DMS 273 treated with DMSO at 0.1 percent for 48 hours (cell line): ENCODE data around the gene NOTUM.
"Not testable (repeated sequence)": the region's sequence is repeated elsewhere in the genome, so short reads cannot be mapped to it uniquely, and the experiment has no call there.

Experiments used
- DNase-seq: peaks from one replicate; lab custom pipeline; 2025; lab: John Stamatoyannopoulos, UW

The NOTUM gene

DNA sequence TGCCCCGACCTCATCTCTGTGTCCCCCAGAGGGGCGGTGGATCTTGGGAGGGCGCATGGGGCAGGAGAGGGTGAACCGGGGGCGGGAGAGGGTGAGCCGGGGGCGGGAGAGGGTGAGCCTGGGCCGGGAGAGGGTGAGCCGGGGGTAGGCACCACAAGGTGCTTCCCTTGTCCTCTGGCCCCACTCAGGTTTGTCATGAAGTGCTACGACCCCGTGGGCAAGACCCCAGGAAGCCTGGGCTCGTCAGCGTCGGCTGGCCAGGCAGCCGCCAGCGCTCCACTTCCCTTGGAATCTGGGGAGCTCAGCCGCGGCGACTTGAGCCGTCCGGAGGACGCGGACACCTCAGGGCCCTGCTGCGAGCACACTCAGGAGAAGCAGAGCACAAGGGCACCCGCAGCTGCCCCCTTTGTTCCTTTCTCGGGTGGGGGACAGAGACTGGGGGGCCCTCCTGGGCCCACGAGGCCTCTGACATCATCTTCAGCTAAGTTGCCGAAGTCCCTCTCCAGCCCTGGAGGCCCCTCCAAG lies 35.3 kb upstream of the NOTUM start:
- DNase-seq = no peak

DNA sequence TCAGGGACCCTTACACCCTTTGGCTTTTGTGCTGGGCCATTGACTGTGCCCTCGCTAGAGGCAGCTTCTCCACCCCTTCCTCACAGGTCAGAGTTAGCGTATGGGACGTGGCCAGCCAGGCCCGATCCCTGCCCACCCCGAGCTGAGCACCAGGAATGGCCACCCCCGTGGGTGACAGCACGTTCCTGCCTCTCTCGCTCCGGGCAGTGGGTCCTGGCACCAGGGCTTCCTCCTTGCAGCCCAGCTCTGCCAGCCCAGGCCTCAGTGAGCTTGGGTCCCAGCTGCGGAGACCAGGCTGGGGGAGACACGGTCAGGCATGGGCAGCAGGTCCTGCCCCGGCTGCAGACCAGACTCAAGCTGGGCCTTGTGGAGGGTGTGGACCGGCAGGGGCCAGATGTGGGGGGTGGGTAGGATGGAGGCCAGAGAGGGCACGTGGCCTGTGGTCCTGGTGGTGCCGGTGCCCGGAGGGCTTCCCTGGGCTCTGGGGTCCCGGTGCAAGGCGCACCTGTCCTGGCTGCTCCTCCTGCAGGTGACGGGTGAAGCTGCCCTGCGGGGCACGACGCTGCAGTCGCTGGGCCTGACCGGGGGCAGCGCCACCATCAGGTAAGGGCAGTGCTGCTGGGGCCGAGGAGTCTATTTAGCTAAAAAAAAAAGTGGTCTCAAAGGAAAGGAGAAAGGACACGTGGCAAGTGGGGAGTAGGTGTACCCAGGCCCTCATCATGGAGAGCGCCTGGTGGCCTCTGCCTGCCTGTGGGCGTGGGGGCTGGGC lies 34.7 kb upstream of the NOTUM start:
- DNase-seq = no peak

DNA sequence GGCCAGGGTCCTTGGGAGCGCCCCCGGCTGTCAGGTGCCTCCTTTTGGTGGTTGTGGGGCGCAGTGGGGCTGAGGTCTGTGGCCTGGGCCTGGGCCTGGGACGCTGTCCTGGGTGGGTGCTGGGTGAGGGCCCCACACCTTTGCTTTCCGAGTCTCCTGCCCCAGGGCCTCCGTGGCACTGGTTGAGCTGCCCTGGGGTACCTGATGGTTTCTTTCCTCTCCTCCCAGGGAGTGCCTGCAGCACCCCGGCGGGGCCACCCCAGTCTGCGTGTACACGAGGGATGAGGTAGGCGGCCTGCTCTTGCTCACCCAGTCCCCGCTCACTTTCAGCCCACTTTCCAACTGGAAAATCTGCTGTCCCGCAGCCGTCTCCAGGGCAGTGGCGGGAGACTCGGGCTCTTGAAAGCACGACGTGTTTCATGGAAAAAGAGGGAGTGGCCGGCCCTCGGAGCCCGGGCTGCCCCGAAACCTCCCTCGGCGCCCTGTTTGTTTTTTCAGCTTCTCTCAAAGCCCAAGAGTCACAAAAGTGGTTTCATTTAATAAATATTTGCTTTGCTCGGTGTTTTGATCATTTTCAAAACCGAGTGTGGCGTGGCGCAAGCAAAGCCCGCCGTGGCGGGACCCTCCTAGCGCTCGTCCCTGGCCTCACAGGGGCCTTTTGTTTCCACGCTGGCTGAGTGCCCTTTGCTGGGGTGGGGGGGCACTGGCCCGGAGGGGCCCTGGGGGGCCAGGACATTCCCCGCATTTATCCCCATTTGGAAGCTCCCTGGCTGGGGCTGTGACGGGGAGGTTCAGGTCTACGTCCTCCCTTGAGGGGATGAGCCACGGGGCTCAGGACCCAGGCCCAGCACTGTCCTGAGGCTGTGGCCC lies 33.8 kb upstream of the NOTUM start:
- DNase-seq = no peak

DNA sequence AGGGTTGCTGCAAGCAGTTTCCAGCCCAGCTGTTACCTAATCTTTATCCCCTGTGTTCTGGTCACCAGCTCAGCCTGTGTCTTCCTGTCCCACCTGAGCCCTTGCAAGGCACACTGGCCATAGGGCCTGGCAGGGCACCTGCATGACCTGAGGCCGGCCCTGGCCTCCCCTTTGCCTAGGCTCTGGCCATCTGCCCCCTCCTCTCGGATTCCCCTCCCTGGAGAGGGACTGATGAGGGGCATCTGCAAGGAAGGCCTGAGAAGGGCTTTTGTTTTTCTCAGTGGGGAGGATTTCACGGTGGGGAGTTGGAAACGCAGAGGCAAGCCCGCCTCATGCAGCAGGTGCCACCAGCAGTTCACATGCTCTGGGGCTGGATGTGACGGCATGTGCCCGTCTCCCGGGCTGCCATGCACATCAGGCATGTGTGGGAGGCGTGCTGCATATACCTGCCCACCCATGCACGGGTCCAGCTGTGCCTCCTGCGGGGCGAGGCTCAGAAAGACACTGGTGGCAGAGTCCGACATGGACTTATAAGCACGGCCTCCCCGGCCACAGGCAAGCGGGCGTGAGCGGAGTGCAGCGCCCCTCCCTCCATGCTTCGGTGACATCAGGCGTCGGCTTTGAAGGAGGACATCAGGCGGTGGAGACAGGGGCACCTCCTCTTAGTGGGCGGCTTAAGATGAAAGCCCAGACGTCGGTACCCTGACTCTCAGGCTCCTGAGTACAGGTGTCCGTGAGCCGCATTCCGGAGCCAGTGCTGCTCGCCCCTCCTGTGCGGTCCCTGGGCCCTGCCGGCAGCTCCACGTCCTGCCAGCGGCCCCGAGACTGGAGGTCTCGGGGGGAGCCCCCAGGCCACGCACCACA lies 33.0 kb upstream of the NOTUM start:
- DNase-seq = no peak

DNA sequence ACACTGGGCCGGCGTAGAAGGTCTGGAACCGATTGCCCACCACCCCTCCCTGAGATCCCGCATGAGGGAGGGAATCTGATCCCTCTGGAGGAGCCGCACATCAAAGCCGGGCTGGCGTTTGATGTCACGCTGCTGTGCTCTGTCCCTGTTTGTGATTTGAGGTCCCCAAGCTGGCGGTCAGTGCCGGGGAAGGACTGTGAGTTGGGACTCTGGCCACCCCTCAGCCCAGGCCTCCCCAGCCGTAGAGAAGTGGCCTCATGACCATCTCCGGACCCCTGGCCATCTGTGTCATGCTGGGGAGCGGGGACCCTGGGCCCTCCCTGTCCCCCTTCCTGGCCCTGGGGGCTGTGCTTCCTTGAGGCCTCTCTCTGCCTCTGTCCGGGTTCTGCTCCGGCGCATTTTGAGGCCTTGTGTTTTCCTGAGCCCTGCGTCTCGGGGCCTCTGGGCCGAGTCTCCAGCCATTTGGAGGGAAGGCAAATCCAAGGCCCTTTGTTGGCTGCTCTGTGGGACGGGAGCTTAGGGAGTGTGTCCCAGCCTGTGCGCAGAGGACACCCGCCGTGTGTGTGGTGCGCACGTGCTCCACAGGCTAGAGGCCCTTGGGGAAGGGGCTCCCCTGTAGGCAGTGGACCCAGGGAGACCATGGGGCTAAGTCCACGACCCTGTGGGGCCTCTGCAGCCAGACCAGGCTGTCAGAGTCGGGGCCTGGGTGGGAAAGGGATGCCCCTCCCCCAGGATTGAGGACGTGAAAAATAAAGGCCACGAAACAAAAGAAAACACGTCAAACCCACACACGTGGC lies 31.5 kb upstream of the NOTUM start:
- DNase-seq = no peak

DNA sequence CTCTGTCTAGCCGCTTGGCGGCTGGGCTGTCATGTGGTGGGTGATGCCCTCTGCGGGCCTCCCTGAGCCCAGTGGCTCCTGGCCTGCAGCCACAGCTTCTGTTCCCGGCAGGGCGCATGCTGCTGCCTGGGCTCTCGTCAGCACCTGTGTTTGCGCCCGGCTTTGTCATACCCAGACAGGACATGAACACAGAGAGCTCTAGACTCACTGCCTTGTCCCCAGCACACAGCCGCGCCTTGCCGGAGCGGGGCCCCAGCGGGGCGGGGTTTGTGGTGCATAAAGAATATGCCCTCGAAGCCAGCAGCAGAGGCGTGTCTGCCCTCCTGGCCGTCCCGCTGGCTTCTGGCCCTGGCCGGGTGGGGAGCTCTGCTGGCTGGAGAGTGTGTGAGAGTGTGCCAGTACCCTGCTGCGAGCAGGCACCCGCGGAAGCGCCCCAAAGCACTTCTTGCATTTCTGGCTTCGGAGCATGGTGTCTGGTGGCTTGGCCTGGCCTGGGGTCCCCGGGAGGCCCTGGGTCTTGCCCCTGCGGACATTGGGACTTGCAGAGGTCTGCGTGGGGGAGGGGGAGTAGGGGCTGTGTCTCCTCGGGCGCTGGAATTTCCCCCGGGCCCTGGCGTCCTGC lies 30.8 kb upstream of the NOTUM start:
- peak; percentile 47 for DNase-seq

DNA sequence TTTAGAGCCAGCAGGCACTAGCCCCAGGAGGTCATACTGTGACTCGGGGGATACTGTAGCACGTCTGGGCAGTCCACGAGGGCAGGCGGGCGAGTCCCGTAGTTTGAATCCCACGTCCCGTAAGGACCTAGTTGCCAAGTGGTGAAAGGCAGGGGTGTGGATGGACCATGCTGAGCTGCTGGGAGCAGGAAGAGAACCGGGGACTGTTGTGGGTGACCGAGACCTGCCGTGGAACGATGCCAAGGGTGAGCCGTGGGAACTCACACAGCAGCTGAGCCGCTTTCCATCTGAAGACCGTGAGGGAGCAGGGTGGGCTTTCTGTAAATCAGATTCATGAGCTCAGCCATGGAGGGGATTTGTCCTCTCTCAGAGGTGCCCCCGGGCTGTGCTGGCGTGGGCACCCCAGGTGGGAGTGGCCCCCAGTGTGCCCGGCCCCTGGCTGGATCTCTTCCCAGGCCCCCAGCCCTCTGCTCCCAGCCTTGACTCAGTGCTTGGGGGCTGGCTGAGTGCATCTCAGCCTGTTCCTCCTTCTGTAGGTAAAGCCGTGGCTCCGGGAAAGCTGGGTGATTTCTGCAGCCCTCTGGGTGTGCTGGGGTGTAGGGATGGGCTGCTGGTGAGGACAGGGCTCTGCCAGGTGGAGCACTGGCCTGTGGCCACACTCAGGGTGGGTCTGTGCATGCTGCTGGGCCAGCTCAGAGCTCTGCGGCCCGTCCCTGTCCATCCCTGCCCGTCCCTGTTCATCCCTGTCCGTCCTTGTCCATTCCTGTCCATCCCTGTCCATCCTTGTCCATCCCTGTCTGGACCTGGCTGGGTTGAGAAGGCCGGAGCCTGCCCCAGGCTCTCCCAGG lies 30.1 kb upstream of the NOTUM start:
- no peak for DNase-seq

DNA sequence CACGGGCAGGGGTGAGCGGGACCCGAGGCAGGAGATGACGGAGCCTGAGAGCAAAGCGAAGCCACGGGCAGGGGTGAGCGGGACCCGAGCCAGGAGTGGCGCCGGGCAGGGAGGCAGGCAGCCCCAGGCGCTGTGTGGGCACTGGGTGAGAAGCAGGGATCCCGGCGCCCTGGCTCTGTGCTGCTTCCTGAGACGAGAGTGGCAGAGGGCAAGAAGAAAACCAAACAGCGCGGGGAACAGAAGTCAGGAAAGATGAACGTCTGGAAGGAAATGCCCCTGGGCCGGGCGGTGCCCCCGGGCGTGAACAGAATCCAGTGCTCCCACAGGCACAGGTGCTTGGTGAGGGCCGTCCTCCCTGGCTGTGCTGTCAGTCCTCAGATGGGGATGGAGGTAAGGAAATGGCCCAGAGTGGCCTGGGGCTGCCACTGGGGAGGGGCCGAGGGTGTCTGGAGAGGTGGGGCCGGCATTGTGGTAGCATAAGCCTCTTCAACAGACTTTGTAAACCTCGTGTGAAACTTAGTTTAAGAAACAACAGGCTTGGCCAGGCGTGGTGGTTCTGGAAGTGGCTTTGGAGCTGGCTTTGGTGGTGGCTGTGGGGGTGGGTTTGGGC lies 26.3 kb upstream of the NOTUM start:
- DNase-seq = no peak

DNA sequence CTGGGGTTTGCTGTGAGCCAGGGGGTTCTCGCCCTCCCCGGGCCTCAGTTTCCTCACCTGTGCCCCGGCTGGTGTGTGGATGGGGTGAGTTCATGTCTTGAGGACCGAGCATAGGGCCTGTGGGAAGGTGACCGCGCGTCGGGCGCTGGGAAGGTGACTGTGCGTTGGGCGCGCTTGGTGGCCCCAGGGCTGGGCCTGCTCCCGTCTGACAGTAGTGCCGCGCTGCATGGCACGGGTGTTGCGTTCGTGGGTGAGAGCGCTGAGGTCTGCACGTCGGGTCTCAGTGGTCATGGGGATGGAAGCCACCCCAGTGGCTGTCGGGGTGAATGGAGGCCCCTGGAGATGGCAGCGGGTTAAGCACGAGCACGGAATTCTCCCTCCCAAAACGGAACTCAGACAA lies 25.6 kb upstream of the NOTUM start:
- DNase-seq = no peak

DNA sequence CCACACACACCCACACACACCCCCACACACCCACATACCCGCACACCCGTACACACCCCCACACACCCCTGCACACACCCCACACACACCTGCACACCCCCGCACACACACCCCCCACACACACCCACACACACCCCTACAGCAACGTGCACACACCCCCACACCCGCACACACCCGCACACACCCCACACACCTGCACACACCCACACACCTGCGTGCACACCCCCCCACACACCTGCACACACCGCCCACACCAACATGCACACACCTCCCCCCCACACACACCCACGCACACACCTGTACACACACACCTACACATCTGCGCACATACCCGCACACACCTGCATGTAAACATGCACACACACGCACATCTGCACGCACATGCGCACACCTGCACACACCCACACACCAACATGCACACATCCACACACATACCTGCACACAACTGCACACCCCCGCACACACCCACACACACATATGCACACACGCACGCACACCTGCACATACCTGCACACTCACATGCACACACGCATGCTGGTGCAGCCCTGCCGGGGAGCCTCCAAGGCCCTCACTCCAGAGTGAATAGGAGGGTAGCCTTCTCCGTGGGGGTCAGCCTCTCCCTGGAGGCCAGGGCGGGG lies 23.9 kb upstream of the NOTUM start:
- DNase-seq = no peak

DNA sequence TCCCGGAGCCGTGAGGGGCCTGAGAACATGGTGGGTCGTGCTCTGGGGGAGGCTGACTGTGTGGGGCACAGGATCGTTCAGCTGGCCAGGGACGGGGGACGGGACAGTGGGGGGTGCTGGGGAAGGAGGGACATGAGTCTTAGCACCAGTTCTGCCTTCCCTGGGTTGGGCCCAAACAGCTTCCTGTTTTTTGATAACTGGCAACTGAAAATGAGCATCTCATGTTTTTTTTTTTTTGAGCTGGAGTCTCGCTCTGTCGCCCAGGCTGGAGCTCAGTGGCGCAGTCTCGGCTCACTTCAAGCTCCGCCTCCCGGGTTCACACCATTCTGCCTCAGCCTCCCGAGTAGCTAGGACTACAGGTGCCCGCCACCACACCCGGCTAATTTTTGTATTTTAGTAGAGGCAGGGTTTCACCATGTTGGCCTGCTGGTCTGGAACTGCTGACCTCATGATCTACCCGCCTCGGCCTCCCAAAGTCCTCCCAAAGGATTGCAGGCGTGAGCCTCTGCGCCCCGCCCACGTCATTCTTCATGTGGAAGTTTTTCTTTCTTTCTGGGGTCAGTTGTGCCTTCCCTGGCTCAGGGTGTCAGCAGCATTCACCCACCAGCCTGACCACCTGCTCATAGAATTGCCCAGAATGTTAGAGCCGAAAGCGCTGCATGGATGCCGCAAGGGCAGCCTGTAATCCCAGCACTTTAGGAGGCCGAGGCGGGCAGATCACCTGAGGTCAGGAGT lies 22.8 kb upstream of the NOTUM start:
- no peak for DNase-seq

DNA sequence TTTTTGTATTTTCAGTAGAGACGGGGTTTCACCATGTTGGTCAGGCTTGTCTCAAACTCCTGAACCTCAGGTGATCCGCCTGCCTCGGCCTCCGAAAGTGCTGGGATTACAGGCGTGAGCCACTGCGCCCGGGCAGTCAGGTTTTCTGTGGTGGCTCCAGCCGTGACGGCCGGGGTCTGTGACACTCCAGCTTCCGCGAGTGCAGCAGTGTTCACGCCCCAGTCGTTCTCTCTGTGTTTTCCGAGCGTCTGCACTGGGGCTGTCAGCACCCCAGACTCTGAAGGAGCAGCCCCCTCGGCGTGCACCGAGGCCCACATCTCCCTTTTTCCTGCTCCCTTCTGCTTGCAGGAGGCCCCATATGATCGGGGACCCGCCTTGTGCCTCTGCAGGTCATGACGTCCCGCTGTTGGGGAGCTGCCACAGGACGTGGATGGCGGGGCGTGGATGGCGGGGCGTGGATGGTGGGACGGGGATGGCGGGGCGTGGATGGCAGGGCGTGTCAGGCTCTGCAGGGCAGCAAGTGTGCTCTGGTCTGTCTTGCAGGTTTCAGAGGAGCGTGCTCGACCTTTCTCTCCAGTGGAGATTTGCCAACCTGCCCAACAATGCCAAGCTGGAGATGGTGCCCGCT lies 22.1 kb upstream of the NOTUM start:
- DNase-seq = no peak

DNA sequence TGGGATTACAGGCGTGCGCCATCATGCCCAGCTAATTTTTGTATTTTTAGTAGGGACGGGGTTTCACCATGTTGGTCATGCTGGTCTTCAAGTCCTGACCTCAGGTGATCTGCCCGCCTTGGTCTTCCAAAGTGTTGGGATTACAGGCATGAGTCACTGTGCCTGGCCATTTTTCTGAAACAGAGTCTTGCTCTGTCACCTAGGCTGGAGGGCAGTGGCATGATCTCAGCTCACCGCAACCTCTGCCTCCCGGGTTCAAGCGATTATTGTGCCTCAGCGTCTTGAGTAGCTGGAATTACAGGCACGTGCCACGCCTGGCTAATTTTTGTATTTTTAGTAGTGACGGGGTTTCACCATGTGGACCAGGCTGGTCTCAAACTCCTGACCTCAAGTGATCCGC lies 20.5 kb upstream of the NOTUM start:
- DNase-seq = not testable (repeated sequence)

DNA sequence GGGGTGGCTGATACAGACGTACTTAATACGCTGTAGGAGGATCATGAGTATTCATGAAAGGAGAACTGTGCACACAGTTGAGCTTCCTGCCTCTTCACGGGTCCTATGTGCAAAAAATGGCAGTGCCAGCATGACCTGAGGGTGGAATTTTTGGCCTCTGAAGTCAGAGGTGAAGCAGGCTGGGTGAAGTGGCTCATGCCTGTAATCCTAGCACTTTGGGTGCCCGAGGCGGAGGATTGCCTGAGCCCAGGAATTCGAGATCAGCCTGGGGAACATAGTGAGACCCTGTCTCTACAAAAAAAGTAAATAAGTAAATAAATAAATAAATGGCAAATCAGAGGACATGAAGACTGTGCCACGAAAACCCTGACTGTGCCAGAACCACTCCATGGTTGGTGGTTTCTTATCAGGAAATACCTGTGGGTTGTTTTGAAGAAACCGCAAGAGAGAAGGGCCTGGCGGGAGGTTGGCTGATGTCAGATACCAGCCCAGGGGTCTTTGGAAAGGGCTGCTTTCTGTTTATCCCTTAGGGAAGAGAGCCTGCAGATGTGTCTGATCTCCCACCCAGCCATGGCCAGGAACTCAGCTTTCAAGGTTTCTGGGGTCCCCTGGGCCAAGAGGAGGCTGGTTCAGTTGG lies 19.8 kb upstream of the NOTUM start:
- no peak for DNase-seq

DNA sequence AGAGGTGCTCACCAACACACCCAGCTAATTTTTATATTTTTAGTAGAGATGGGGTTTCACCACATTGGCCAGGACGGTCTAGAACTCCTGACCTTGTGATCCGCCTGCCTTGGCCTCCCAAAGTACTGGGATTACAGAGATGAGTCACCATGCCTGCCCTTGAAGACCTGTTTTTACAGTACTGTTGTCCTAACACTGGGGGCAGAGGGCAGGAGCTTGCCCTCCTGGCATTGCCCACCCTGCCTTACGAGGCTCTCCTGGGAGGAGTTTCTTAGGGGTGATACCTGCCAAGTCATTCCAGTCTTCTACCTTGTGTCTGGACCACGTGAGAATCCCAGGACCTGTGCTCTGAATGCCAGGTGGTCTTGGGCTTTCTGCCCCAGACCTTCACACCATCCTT lies 19.1 kb upstream of the NOTUM start:
- DNase-seq = no peak

DNA sequence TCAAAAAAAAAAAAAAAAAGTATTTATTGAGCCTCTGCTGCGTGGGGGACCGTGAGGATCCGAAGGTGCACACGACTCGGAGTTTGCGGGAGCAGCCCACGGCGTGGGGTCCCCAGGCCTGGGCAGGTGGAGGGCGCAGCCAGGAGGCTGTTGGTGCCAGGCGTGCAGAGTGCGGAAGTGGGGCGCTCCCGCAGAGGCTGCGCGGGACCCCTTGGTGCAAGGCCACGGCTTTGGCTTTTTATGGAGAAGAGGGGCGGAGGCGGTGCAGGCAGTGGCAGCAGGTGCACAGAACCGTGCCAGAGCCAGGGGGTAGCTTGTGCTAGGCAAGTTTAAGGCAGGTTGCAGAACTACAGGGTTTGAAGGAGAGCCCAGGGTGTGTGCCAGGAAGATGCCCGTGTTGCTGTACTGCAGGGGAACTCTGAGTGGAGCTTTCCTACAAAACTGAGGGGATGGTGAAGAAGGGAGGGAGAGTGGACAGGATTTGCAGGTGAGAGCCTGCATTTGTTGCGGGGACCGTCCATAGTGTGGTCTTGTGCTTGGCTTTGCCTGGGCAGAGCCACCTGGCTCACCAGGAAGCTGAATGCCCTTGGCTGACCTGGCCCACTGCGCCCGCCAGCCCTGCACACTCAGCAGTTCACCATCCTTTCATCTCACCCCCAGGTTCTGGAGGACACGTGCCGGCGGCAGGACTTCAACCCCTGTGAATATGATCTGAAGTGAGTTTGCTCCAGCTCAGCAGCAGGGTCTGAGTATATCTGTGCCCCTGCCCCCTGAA lies 17.7 kb upstream of the NOTUM start:
- no peak for DNase-seq
